ENCODE measurements around the gene BATF.

DNA sequence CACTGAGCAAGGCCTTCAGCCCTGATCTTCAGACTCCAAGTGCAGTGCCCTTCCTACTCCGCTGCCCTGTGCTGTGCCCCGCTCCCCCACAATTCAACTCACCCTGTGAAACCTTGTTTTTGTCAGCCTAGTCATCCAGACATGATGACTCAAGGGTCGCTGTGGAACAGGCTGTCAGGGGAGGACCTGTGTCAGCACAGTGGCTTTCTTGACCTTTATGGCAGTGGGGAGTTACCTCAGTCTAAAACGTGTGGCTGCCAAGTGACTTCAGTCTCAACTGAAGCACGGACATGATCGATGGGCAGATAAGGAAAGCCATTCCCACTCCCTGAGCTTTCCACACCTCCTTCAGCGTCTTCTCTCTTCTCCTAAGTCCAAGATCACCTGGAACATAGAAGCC, 39.8 kb downstream of the BATF start:
- TF ChIP-seq, protein P1, sequence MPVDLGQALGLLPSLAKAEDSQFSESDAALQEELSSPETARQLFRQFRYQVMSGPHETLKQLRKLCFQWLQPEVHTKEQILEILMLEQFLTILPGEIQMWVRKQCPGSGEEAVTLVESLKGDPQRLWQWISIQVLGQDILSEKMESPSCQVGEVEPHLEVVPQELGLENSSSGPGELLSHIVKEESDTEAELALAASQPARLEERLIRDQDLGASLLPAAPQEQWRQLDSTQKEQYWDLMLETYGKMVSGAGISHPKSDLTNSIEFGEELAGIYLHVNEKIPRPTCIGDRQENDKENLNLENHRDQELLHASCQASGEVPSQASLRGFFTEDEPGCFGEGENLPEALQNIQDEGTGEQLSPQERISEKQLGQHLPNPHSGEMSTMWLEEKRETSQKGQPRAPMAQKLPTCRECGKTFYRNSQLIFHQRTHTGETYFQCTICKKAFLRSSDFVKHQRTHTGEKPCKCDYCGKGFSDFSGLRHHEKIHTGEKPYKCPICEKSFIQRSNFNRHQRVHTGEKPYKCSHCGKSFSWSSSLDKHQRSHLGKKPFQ (tag by site-specific recombination; IDR thresholded peaks at IDR 0.05): no peak
- TF ChIP-seq, protein P2, sequence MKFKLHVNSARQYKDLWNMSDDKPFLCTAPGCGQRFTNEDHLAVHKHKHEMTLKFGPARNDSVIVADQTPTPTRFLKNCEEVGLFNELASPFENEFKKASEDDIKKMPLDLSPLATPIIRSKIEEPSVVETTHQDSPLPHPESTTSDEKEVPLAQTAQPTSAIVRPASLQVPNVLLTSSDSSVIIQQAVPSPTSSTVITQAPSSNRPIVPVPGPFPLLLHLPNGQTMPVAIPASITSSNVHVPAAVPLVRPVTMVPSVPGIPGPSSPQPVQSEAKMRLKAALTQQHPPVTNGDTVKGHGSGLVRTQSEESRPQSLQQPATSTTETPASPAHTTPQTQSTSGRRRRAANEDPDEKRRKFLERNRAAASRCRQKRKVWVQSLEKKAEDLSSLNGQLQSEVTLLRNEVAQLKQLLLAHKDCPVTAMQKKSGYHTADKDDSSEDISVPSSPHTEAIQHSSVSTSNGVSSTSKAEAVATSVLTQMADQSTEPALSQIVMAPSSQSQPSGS (tag by site-specific recombination; IDR thresholded peaks at IDR 0.05; ENCODE audit: low read depth): no peak
- TF ChIP-seq ZNF24 (tag by site-specific recombination; IDR thresholded peaks at IDR 0.05): no peak
- TF ChIP-seq INSM2 (tag by site-specific recombination; IDR thresholded peaks at IDR 0.05): no peak
- TF ChIP-seq, protein P3, sequence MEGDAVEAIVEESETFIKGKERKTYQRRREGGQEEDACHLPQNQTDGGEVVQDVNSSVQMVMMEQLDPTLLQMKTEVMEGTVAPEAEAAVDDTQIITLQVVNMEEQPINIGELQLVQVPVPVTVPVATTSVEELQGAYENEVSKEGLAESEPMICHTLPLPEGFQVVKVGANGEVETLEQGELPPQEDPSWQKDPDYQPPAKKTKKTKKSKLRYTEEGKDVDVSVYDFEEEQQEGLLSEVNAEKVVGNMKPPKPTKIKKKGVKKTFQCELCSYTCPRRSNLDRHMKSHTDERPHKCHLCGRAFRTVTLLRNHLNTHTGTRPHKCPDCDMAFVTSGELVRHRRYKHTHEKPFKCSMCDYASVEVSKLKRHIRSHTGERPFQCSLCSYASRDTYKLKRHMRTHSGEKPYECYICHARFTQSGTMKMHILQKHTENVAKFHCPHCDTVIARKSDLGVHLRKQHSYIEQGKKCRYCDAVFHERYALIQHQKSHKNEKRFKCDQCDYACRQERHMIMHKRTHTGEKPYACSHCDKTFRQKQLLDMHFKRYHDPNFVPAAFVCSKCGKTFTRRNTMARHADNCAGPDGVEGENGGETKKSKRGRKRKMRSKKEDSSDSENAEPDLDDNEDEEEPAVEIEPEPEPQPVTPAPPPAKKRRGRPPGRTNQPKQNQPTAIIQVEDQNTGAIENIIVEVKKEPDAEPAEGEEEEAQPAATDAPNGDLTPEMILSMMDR (tag by site-specific recombination; IDR thresholded peaks at IDR 0.05): no peak
- TF ChIP-seq ZBTB21 (tag by site-specific recombination; IDR thresholded peaks at IDR 0.05): no peak
- TF ChIP-seq WT1 (tag by site-specific recombination; IDR thresholded peaks at IDR 0.05): no peak
- no peak for TF ChIP-seq ZNF19 (tag by site-specific recombination; IDR thresholded peaks at IDR 0.05; ENCODE audit: low read depth)
- TF ChIP-seq MZF1 (tag by site-specific recombination; IDR thresholded peaks at IDR 0.05; ENCODE audit: borderline replicate concordance): no peak
